Trophoblast cell (in vitro differentiated cells and primary cell): ENCODE measurements around the gene EPOP.

Source experiments
- DNase-seq, 2 donors: peaks; one replicate each; pipeline ENCODE4 v3.0.0-alpha.2; 2016
- H2AFZ ChIP-seq: 2 replicates; pipeline ENCODE4 v1.6.1; 2013; ENCODE audit warnings: low read length, moderate library complexity, mild to moderate bottlenecking; ENCODE audit not compliant: insufficient read depth, poor library complexity
- H2AK5ac ChIP-seq: 2 replicates; pipeline ENCODE4 v1.6.1; 2013; ENCODE audit warnings: mild to moderate bottlenecking, low read length
- H2BK120ac ChIP-seq: 2 replicates; pipeline ENCODE4 v1.6.1; 2013; ENCODE audit warnings: low read length, mild to moderate bottlenecking, moderate library complexity; ENCODE audit not compliant: insufficient read depth, poor library complexity
- H2BK12ac ChIP-seq: 2 replicates; pipeline ENCODE4 v1.6.1; 2013; ENCODE audit warnings: mild to moderate bottlenecking, low read length, moderate library complexity
- H2BK5ac ChIP-seq: 2 replicates; pipeline ENCODE4 v1.6.1; 2013; ENCODE audit warnings: low read length, low read depth, moderate library complexity, mild to moderate bottlenecking; ENCODE audit not compliant: poor library complexity
- H3K14ac ChIP-seq: 2 replicates; pipeline ENCODE4 v1.6.1; 2013; ENCODE audit warnings: mild to moderate bottlenecking, low read length
- H3K18ac ChIP-seq: 2 replicates; pipeline ENCODE4 v1.6.1; 2013; ENCODE audit warnings: mild to moderate bottlenecking, low read length
- H3K23ac ChIP-seq: 2 replicates; pipeline ENCODE4 v1.6.1; 2013; ENCODE audit warnings: low read length
- H3K27ac ChIP-seq: 2 replicates; pipeline ENCODE4 v1.5.1; 2013; ENCODE audit warnings: low read depth, mild to moderate bottlenecking, inconsistent platforms, low read length, moderate library complexity
- H3K27me3 ChIP-seq: 2 replicates; pipeline ENCODE4 v1.6.1; 2013; ENCODE audit warnings: inconsistent platforms, mild to moderate bottlenecking, low read length, moderate library complexity; ENCODE audit not compliant: insufficient read depth
- H3K36me3 ChIP-seq, 2 experiments: 1 replicate in 1 of 2; 2 replicates in 1 of 2; pipeline ENCODE4 v1.6.1; 2013; ENCODE audit warnings: low read length in 2 of 2, mild to moderate bottlenecking in 2 of 2, moderate library complexity in 1 of 2; ENCODE audit not compliant: insufficient read depth in 2 of 2, control insufficient read depth in 1 of 2
- H3K4ac ChIP-seq: 2 replicates; pipeline ENCODE4 v1.6.1; 2013; ENCODE audit warnings: low read depth, mild to moderate bottlenecking, low read length, moderate library complexity
- H3K4me1 ChIP-seq, 2 experiments: 1 replicate in 1 of 2; 2 replicates in 1 of 2; pipeline ENCODE4 v1.6.1; 2013; ENCODE audit warnings: low read length in 2 of 2, mild to moderate bottlenecking in 2 of 2, moderate library complexity in 1 of 2; ENCODE audit not compliant: insufficient read depth in 2 of 2, control insufficient read depth in 1 of 2
- H3K4me2 ChIP-seq: 2 replicates; pipeline ENCODE4 v1.6.1; 2013; ENCODE audit warnings: inconsistent platforms, mild to moderate bottlenecking, low read length, moderate library complexity
- H3K4me3 ChIP-seq: 2 replicates; pipeline ENCODE4 v1.5.1; 2013; ENCODE audit warnings: mild to moderate bottlenecking, low read depth, low read length, inconsistent platforms
- H3K79me1 ChIP-seq: one replicate; pipeline ENCODE4 v1.6.1; 2013; ENCODE audit warnings: low read length
- H3K79me2 ChIP-seq: 2 replicates; pipeline ENCODE4 v1.6.1; 2013; ENCODE audit warnings: low read length, mild to moderate bottlenecking; ENCODE audit not compliant: control insufficient read depth, insufficient read depth, poor library complexity
- H3K9ac ChIP-seq: 2 replicates; pipeline ENCODE4 v1.6.1; 2013; ENCODE audit warnings: mild to moderate bottlenecking, low read length
- H3K9me3 ChIP-seq: 2 replicates; pipeline ENCODE4 v1.6.1; 2013; ENCODE audit warnings: low read depth, mild to moderate bottlenecking, control low read depth, inconsistent platforms, low read length; ENCODE audit not compliant: insufficient read depth
- H4K12ac ChIP-seq: 2 replicates; pipeline ENCODE4 v1.6.1; 2013; ENCODE audit warnings: low read depth, mild to moderate bottlenecking, low read length, moderate library complexity
- H4K8ac ChIP-seq: 2 replicates; pipeline ENCODE4 v1.6.1; 2013; ENCODE audit warnings: low read depth, mild to moderate bottlenecking, low read length, moderate library complexity
- H4K91ac ChIP-seq: one replicate; pipeline ENCODE4 v1.6.1; 2013; ENCODE audit warnings: low read depth, mild to moderate bottlenecking, low read length, moderate library complexity
- WGBS: extraction: QIAGEN DNeasy Blood & Tissue Kit; methylation state at CpG from one replicate; pipeline ENCODE4 v1.1.7; 2013; ENCODE audit warnings: missing lambda C conversion rate; ENCODE audit not compliant: insufficient read length, insufficient coverage; ENCODE audit errors: extremely low coverage; 5-methylcytosine and 5-hydroxymethylcytosine counted together

Gene EPOP

GRCh38 chr17:38719289-38719942 lies 44.7 kb upstream of the EPOP start:
- H3K14ac ChIP-seq, result peak overlapping the region; percentile 49
- no peak overlapping the region for H3K18ac ChIP-seq
- peaks cover 26 to 38% of the 10 kb centered on the region in 2 experiments for H3K36me3 ChIP-seq
- no peak for DNase-seq
- WGBS, result no CpG with 5 or more reads among the region's 29 CpGs
- H2BK5ac ChIP-seq, result peak overlapping the region; percentile 43
- peak overlapping the region; percentile 66 for H3K4me2 ChIP-seq
- no peak overlapping the region for H3K4ac ChIP-seq
- H4K91ac ChIP-seq, result peak overlapping the region; percentile 45
- H3K9me3 ChIP-seq, result peaks cover 1% of the 10 kb centered on the region
- H2AK5ac ChIP-seq, result peak overlapping the region; percentile 12
- peak overlapping the region; percentile 21 for H3K27ac ChIP-seq
- H2AFZ ChIP-seq, result no peak overlapping the region
- no peak overlapping the region for H2BK120ac ChIP-seq
- no peak overlapping the region for H3K9ac ChIP-seq
- H3K79me1 ChIP-seq, result peaks cover 3% of the 10 kb centered on the region
- H2BK12ac ChIP-seq, result no peak overlapping the region
- peak overlapping the region; percentile 79 for H4K8ac ChIP-seq
- no peaks in the 10 kb centered on the region for H3K79me2 ChIP-seq
- no peak overlapping the region for H3K4me3 ChIP-seq
- H3K23ac ChIP-seq, result no peak overlapping the region
- peak overlapping the region; percentile 2 for H4K12ac ChIP-seq
- H3K27me3 ChIP-seq, result no peaks in the 10 kb centered on the region
- H3K4me1 ChIP-seq, result peaks cover 8 to 12% of the 10 kb centered on the region in 2 experiments

DNA sequence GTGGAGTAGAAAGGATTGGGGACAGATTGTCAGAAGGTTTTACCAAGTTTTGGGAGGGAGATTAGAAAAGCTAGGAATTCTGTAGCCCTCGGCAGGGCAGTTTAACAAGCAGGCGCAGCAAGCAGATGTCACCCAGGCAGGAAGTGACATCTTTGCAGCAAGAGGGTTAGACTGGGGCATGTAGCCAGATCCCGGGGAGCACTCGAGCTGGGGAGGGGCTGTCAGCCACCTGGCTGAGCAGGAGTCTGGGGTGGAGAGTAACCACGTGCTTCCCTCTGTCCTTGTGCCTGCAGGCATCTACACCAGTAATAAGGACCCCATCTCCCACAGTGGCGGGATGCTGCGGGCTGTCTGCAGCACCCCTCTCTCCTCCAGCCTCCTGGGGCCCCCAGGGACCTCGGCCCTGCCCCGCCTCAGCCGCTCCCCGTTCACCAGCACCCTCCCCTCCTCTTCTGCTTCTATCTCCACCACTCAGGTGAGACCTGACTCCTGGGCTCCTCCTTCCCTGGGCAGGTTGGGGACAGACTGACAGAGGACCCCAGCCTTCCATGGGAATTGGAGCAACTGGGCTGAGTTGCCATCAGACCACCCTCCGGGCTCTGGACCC lies 42.5 kb upstream of the EPOP start:
- Histone ChIP-seq H4K12ac (no peak overlapping the region), H2AK5ac (no peak overlapping the region), H3K4ac (no peak overlapping the region), H2AFZ (no peak overlapping the region), H3K79me2 (no peaks in the 10 kb centered on the region), H3K4me1 (peaks cover 8 to 12% of the 10 kb centered on the region in 2 experiments), H3K4me2 (no peak overlapping the region), H3K23ac (no peak overlapping the region), H3K4me3 (no peak overlapping the region), H3K36me3 (peaks cover 40 to 42% of the 10 kb centered on the region in 2 experiments), H2BK5ac (no peak overlapping the region), H3K79me1 (peaks cover 3% of the 10 kb centered on the region), H3K9me3 (peaks cover 2% of the 10 kb centered on the region), H3K18ac (no peak overlapping the region), H2BK120ac (no peak overlapping the region), H3K27me3 (no peaks in the 10 kb centered on the region), H3K9ac (no peak overlapping the region), H4K8ac (no peak overlapping the region), H4K91ac (no peak overlapping the region), H3K27ac (no peak overlapping the region), H2BK12ac (no peak overlapping the region), H3K14ac (no peak overlapping the region)
- DNase-seq, result no peak
- WGBS, result no CpG with 5 or more reads among the region's 12 CpGs

DNA sequence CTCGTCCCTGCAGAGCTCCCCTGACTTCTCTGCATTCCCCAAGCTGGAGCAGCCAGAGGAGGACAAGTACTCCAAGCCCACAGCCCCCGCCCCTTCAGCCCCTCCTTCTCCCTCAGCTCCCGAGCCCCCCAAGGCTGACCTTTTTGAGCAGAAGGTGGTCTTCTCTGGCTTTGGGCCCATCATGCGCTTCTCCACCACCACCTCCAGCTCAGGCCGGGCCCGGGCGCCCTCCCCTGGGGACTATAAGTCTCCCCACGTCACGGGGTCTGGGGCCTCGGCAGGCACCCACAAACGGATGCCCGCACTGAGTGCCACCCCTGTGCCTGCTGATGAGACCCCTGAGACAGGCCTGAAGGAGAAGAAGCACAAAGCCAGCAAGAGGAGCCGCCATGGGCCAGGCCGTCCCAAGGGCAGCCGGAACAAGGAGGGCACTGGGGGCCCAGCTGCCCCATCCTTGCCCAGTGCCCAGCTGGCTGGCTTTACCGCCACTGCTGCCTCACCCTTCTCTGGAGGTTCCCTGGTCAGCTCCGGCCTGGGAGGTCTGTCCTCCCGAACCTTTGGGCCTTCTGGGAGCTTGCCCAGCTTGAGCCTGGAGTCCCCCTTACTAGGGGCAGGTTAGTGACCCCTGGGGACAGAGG lies 41.7 kb upstream of the EPOP start:
- peaks cover 8 to 12% of the 10 kb centered on the region in 2 experiments for H3K4me1 ChIP-seq
- H4K8ac ChIP-seq, result no peak overlapping the region
- H3K9ac ChIP-seq, result no peak overlapping the region
- H3K4ac ChIP-seq, result no peak overlapping the region
- H3K79me2 ChIP-seq, result no peaks in the 10 kb centered on the region
- H3K9me3 ChIP-seq, result peaks cover 4% of the 10 kb centered on the region
- H3K36me3 ChIP-seq, result peaks cover 47 to 48% of the 10 kb centered on the region in 2 experiments
- H3K4me2 ChIP-seq, result no peak overlapping the region
- DNase-seq, result no peak
- H2BK120ac ChIP-seq, result no peak overlapping the region
- no peak overlapping the region for H3K4me3 ChIP-seq
- no peak overlapping the region for H2AFZ ChIP-seq
- H3K14ac ChIP-seq, result no peak overlapping the region
- no peak overlapping the region for H4K91ac ChIP-seq
- H3K79me1 ChIP-seq, result peaks cover 3% of the 10 kb centered on the region
- H3K27me3 ChIP-seq, result no peaks in the 10 kb centered on the region
- no peak overlapping the region for H2BK12ac ChIP-seq
- no peak overlapping the region for H2AK5ac ChIP-seq
- H3K23ac ChIP-seq, result no peak overlapping the region
- no peak overlapping the region for H3K18ac ChIP-seq
- H2BK5ac ChIP-seq, result no peak overlapping the region
- H4K12ac ChIP-seq, result no peak overlapping the region
- no CpG with 5 or more reads among the region's 18 CpGs for WGBS
- no peak overlapping the region for H3K27ac ChIP-seq

GRCh38 chr17:38715216-38715943 lies 40.6 kb upstream of the EPOP start:
- Histone ChIP-seq H3K9ac (no peak overlapping the region), H3K9me3 (peaks cover 4% of the 10 kb centered on the region), H2AFZ (no peak overlapping the region), H3K36me3 (peaks cover 46 to 56% of the 10 kb centered on the region in 2 experiments), H3K79me2 (no peaks in the 10 kb centered on the region), H3K27ac (no peak overlapping the region), H4K8ac (no peak overlapping the region), H4K12ac (no peak overlapping the region), H2BK120ac (no peak overlapping the region), H3K27me3 (no peaks in the 10 kb centered on the region), H3K4ac (no peak overlapping the region), H3K23ac (no peak overlapping the region), H2AK5ac (no peak overlapping the region), H3K4me2 (no peak overlapping the region), H3K4me3 (no peak overlapping the region), H3K79me1 (peaks cover 3% of the 10 kb centered on the region), H2BK5ac (no peak overlapping the region), H3K14ac (no peak overlapping the region), H4K91ac (no peak overlapping the region), H2BK12ac (no peak overlapping the region), H3K18ac (no peak overlapping the region), H3K4me1 (peaks cover 8 to 12% of the 10 kb centered on the region in 2 experiments)
- DNase-seq, result no peak
- no CpG with 5 or more reads among the region's 9 CpGs for WGBS
